Stimulated activated CD4-positive, alpha-beta T cell treated with anti-CD3 and anti-CD28 coated beads, Interleukin-4, amount 100 ng/mL, for 48 hours (primary cell): ENCODE data around the gene ESPNL.

Source experiments
- DNase-seq, 2 donors: peaks; one replicate each; pipeline ENCODE4 v3.0.0-alpha.2; 2020; ENCODE audit warnings: low read depth in 2 of 2

ESPNL gene

DNA sequence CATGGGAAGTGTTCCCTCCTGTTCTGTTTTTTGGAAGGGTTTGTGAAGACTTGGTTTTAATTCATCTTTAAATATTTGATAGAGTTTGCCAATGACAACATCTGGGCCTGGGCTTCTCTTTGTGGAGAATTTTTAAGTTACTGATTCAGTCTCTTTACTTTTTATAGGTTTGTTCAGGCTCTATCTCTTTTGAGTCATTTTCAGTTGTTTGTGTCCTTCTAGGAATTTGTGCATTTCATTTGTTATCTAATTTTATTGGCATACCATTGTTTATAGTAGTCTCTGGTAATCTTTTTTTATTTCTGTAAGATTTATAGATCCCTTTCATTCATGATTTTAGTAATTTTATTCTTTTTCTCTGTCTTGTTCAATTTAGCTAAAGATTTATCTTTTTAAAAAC lies 24.7 kb upstream of the ESPNL start:
- DNase-seq: no peak

DNA sequence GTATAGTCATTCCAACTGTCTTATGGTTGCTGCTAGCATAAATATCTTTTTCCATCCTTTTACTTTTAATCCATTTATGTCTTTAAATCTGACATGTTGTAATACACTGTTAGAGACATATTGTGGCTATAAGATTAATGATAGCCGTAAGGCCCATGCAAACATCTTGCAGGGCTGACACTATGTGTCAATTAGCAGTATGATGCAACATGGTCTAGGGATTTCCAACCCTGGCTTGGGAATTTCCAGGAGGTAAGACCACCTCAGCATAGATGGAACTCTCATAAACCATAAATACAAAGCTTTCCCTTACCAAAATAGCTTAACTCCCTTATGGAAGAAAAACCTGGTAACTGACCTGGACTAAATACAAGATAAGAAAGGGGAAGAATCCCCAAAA lies 22.8 kb upstream of the ESPNL start:
- no peak for DNase-seq

DNA sequence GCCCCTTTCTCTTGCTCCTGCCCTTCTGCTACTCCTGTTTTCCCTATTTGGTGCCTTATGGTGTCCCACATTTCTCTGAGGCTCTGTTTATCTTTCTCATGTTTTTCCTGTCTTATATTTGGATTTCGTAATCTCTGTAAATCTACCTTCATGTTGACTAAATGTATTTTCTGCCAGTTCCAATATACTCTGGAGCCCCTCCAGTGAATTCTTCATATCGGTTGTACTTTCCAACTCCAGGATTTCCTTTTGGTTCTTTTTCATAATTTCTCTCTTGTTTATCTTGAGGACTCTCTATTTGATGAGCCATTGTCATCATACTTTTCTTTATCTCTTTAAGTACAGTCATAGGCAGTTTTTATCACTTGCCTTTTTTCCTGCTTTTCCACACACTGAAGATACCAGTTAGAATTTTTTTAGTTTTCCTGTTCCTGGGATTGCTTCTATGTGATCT lies 20.2 kb upstream of the ESPNL start:
- no peak for DNase-seq

DNA sequence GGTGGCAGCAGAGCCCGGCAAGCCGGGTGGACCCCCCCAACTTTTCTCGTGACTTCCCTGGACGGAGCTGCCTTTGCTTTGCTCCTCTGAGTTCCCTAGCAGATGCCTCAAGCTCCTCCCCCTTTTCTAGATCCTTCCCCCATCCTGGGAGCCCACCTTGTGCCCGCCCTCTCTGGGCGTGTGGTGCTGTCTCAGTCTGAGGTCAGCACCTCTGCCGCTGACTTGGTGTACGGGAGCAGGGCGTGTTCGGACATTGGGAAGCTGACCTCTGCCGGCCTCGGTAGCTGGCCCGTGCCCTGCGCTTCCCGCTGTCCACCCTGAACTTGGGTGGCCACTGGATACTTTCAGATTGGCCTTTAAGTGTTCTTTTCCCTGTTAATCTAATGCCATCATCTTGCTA lies 19.6 kb upstream of the ESPNL start:
- no peak for DNase-seq

DNA sequence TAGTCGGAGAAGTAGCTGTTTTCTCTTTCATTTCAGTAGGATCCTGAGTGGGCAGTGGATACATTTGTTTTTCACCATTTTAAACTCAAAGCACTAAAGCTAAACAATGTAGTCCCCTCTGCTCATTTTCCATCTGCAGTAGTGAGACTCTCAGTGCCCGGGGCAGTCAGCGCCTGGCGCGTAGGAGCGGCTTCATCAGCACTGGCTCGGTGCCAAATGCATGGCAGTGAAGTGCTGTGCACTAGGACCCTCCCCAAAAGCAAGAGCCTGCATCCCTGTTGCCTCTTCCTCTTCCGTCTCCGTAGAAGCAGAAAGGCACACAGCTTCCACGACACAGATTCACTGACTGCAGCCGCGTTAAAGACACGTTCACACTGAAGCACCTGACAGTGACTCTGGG lies 19.0 kb upstream of the ESPNL start:
- DNase-seq: no peak

DNA sequence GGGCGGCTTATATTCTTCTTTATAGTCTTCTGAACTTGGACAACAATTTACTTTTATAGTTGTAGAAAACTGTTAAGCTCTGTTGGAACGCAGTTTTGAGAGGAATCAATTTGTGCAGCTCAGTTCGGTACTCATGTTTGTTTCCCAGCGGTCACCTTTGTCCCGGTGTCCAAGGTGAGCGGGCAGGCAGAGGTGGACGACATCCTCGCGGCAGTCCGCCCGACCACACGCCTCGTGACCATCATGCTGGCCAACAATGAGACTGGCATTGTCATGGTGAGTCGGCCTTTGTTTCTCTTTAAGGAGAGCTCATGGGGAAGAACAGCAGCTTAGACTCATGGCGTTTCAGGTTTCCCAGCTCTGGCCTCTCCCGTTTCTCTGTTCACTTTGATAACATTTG lies 18.6 kb upstream of the ESPNL start:
- no peak for DNase-seq

DNA sequence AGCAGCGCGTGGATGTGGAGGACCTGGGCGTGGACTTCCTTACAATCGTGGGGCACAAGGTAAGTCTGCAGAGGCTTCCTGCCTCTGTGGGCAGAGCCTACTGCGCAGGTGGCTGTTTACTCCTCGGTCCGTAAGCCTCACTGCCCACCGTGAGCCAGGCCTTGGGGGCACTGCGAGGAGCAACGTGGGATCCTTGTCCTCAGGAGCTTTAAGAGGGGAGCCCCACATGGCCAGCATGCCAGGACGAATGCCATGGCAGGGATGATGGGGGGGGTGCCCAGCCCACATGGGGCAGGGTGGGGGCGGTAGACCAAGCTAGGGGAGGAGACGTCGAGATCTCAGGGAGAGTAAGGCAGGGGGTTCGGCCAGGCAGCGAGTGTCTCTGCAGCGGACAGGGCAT lies 18.0 kb upstream of the ESPNL start:
- no peak for DNase-seq

DNA sequence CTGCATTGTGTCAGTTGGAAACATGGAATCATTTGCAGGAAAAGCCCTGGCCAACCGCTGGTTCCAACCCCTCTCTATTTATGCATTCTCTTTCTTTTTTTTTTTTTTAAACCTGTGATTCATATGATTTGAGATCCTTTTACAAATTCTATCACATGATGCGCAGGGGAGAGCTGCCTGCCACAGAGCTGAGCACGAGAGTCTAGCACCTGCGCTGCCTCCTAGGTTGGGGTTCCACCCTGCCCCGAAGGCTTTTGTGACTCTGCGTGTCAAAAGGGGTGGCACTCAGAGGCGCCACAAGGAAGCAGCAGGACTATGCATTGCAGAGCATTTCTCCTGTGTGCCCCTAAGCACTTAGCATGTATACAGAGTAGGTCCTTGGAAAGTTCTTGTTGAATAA lies 17.3 kb upstream of the ESPNL start:
- no peak for DNase-seq

DNA sequence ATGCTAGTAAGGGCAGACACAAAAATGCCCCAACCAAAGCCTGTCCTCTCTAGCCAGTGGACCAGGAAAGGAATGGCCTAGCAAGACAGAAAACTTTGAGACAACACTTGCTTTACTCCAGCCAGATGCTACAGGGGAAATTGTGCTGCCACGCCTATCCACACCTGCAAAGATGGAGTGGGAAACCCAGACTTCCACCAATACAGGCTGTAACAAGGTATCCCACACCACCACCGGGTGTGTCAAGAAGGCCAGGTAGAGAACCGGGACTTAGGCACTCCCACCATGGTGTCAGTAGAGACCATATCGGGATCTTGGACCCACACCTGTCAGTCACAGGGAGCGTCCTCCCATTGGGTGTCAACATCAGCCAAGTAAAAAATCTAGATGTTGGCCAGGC lies 16.2 kb upstream of the ESPNL start:
- no peak for DNase-seq

DNA sequence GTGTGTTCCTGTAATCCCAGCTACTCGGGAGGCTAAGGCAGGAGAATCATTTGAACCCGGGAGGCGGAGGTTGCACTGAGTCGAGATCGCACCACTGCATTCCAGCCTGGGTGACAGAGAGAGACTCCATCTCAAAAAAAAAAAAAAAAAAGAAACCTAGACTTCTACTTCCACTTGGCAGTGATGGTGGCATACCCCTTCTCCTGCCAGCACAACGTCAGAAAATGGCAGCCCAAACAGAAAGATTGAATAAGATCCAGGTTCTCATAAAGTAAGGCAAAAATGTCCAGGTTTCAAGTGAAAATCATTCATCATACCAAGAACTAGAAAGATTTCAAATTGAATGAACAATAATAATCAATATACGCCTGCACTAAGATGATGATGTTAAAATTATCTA lies 15.4 kb upstream of the ESPNL start:
- DNase-seq: no peak

DNA sequence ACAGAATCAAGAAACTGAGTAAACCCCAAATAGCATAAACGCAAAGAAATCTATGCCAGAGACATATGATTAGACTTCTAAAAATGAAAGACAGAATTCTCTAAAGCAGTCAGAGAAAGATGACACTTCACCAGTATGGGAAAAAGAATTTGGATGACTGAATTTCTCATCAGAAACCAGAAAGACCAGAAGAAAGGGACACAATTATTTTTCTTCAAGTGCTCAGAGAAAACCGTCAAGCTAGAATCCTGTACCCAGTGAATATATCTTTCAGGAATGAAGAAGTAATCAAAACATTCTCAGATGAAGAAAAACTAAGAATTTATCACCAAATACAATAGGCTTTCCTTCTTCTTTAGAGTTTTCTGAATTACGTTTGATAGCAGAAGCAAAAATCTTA lies 14.2 kb upstream of the ESPNL start:
- no peak for DNase-seq

DNA sequence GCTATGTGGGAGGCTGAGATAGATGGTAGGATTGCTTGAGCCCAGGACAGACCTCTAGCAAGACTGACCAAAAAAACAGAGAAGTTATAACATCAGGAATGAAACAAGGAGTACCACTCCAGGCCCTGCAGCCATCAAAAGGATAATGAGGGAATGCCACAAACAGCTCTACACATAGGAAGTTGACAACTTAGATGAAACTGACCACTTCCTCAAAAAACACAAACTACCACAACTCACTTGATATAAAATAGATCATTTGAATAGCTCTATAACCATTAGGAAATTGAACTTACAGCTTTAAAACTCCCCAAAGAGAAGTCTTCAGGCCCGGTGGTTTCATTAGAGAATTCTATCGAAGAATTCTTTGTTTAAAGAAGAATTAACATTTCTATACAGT lies 12.9 kb upstream of the ESPNL start:
- DNase-seq: no peak

DNA sequence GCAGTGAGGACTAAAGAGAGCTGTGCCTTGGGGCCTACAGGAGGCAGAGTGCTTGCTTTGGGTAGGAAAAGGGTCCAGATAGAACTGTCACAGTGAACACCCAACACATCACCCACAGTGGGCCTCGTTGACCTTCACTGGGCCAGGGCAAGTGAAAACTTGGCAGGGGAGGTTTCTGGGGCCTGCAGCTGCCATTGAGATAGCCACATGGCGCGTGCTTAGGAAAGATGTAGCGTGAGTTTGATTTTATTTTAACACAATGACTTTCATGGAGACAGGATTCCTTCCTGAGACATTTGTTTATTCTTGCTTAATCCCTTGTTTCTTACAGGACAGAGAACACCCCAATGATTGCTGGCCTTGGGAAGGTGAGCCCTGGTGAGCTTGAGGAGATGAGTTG lies 9.3 kb upstream of the ESPNL start:
- DNase-seq: no peak

DNA sequence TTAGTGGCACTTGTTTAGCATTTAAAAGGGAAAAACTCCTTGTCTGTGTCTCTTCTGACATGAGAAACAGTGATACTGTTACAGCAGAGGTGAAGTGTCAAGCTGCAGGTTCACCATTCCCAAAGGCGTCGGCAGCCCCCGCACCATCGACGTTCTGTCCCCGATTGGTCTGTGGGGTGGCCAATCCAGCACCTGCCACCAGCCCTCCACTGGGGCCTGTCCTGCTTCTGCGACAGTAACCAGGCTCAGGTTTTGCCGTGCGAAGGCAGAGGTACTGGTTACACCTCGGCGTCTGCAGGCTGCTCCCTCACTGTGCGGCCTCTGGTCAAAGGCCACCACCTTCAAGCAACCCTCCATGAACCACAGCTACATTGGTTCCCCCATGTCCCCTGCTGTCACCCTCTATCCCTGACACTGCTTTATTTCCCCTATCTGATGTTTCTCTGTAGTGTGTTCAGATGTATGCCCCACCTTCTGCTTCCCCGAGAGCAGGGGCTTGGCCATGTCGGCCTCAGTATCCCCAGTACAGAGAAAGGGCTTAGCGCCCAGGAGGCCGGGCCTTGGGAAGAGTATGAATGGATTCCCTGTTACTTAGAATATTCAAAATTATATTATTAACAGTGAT lies 8.6 kb upstream of the ESPNL start:
- DNase-seq: no peak

DNA sequence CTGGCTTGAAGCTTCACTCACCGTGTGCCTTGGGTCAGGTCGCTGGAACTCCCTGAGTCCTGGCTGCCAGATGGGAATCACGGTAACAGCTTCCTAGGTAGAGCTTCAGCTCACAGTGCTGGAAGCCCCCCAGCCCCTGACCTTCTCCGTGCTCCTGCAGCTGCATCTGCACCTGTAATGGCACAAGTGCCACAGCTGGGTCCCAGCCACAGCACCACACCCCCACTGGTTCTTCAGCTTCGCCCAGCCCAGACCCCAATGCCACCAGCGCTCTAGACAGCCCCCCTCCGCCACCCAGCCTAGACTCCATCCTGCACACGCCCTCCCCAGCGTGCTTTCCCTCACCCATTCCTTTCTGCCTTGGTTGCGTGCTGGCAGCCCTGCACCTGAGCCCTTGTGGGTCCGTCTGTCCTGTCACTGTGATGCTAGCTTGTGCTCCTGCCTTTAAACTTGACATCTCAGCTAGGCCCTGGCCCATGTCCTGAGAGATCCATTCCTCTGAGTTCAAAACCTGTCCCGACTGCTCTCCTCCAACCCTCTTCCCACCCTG lies 7.6 kb upstream of the ESPNL start:
- no peak for DNase-seq

DNA sequence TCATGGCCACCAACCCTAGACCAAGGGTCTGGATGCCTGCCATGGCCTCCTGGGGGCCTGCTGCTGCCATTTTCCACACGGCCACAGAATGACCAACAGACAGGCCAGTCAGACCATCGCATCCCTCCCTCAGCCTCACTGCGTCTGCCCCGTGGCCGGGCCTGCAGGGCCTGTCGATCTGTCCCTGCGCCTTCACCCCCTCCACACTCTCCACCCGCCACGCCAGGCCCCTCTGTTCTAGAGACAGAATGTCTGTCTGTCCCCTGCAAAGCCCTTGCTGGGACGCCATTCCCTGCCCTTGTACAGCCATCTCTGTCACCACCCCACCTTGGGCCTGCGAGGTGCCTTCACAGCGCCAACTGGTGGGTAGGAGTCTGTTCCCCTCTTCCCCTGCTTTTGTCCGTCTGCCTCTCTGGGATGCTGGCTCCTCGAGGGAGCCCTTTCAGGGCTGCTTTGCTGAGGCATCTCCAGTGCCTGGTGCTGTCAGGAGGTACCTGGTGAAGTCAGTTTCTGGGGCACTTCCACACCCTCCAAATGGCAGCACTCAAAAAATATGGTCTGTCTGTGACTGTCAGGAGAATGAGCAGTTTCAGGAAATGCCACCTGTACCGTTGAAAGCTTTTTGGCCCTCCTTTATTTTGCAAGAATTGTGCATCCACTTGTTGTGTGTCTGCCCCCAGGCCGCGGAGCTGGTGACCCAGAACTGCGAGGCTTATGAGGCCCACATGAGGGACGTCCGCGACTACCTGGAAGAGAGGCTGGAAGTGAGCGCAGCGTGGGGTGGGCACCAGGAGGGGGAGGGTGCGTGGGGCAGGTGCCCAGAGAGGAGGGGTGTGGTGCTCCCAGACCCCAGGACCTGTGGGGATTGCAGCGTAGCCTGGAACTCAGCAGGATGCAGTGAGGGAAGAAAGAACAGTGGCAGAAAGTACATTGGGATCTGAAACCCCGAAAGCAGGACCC lies 6.7 kb upstream of the ESPNL start:
- no peak for DNase-seq

DNA sequence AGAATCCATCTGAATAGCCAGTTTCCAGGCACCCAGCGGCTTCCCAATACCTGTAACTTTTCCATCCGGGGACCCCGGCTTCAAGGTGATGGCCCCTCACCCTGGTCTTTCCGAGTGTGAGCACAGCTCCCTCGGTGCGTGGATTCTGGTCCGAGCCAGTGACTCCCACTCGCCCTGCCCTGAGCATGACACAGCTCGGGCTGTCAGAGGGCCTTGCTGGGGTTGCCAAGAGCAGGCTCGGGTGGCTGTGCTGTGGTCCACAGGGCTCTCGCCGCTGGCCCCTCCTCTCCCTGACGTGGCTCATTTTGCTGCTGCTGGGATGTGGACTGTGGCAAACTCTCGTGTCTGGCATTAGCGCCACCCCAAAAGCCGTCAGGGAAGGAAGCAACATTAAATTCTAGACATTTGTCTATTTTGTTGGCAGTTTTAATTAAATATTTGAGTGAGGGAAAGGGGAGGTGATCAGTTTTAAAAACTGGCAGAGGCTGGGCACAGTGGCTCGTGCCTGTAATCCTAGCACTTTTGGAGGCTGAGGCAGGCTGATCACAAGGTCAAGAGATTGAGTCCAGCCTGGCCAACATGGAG lies 5.6 kb upstream of the ESPNL start:
- DNase-seq: no peak

DNA sequence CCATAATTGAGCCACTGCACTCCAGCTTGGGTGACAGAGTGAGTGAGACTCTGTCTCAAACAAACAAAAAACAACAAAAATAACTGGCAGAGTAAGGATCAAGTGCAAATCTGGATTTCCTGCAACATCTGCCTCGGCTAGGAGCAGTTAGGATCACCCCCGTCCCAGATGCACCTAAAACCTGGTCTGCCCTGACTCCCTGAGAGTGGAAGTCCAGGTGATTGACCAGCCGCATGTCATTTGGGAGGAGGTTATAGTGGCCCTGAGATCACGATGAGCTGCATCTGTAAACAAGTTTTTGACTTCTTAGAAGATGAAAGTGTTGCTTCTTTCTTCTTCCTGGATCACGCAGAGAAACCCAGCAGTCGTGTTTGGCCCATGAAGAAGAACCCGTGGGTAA lies 5.0 kb upstream of the ESPNL start:
- no peak for DNase-seq

DNA sequence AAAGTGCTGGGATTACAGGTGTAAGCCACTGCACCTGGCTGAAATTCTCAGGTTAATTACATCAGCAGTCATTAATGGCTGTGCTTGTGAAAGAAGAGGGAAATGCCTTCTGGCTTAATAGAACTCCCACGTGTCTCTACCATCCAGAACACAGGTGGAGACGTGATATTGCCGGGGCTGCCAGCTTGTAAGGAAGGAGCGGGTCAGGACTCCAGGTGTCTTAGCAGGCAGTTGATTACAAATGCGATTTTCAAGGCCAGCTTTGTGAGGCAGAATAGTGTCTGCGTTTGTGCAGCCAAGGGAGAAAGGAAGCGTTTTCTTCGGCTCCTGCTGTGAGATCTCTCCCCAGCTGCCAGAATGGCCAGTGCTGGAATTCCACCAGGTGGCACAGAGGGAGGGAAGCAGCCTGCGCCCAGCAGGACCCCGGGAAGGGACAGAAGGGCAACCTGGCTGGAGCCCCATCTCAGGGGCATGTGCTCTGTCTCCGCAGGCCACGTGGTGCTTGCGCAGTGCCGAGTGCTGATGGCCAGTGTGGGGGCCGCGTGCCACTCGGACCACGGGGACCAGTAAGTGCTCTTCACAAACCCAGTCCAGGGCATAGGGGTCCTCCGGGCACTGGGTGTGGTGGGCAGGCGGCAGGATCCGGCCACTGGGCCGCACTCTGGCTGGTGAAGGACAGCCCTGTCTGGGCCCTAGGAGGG lies 3.7 kb upstream of the ESPNL start:
- no peak for DNase-seq

DNA sequence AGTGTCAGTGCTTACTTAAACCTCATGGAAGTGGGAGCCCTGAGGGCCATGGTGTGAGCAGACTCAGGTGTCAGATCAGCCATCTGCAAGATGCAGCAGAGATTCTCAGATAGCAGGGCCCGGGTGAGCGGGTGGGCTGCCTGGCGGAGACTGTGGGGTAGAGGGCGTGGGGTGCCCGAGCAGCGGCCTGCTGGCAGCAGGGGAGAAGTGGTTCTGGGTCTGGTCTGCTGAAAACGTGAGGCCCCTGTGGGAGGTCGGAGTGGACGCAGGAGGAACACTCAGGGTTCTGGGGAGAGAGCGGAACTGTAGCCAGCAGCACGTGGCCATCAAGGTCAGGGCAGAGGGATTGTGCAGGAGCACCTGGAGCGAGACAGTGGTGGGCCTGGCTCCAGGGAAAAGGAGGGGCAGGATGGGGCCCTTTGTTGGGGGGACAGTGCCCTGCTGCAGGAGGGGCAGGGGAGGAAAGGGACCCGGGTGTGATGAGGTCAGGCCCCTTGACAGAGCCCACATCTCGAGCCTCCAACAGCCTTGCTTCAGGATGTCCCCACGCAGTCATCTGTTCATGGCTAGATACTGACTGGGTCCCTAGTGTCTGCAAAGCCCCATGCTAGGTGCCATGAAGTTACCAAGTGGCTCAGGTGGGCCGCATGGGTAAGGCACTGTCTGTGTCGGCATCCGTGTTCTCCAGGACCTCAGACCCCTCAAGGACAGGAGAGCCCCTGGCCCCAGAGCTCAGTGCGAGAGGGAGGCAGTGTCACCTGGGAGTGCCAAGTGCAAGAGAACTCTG lies 2.7 kb upstream of the ESPNL start:
- no peak for DNase-seq
